ENCODE data around the gene ZBTB20.
A peak's percentile ranks its signal among the peaks of the same experiment; 100 is the strongest.

Gene ZBTB20

DNA sequence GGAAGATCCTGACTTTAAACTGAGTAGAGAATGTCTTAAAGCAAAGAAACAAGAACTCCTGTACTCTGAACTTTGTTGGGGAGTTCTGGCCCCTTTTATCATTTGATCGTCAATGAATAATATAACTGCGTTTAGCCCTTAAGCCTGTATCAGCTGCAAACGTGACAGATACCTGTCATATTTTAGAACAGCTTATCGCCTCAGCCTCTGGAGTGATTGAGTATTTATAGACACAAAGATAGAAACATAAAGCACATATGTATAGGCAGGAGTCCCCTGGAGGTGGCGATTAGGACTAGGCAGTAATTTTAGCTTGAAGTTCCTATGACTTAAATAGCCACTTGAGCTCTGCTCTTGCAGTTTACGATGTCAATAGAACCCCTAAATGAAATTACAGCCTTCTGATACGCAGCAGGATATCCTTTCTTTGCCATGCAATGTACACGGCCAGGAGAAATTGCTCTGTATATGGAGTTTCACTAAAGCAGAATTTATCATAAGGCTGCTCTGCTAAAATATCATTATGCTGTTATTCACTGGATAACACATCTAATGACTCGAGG lies 531.5 kb downstream of the ZBTB20 start:
- no peaks in the 10 kb centered on the region for H3K4me1 ChIP-seq (ENCODE audit: control insufficient read depth, insufficient read depth, low read length, unreplicated experiment)
- H3K27me3 ChIP-seq (ENCODE audit: insufficient read depth, low read length) = no peaks in the 10 kb centered on the region
- H3K79me2 ChIP-seq (ENCODE audit: control insufficient read depth, insufficient read depth, low read length, unreplicated experiment) = peaks cover 46% of the 10 kb centered on the region
- H3K4me3 ChIP-seq (ENCODE audit: low read depth, low read length) = no peak overlapping the region
- no peak overlapping the region for H2AFZ ChIP-seq (ENCODE audit: low read length, unreplicated experiment)
- H3K36me3 ChIP-seq (ENCODE audit: insufficient read depth, low read length) = no peaks in the 10 kb centered on the region; the same call in 1 of the 2 replicates
- H3K27ac ChIP-seq (ENCODE audit: low read depth, low read length) = no peak overlapping the region

- Histone ChIP-seq H3K27me3 (ENCODE audit: insufficient read depth, low read length) (no peaks in the 10 kb centered on the region), H3K4me1 (ENCODE audit: control insufficient read depth, insufficient read depth, low read length, unreplicated experiment) (peaks cover 19% of the 10 kb centered on the region), H2AFZ (ENCODE audit: low read length, unreplicated experiment) (no peak overlapping the region), H3K27ac (ENCODE audit: low read depth, low read length) (no peak overlapping the region), H3K4me3 (ENCODE audit: low read depth, low read length) (no peak overlapping the region), H3K36me3 (ENCODE audit: insufficient read depth, low read length) (no peaks in the 10 kb centered on the region; the same call in 1 of the 2 replicates), H3K79me2 (ENCODE audit: control insufficient read depth, insufficient read depth, low read length, unreplicated experiment) (peaks cover 40% of the 10 kb centered on the region)
These were observed 537.0 kb downstream of the ZBTB20 start for GRCh38 chr3:114609973-114610630.

GRCh38 chr3:114608293-114608692 lies 538.8 kb downstream of the ZBTB20 start:
- Histone ChIP-seq H2AFZ (ENCODE audit: low read length, unreplicated experiment) (no peak overlapping the region), H3K27me3 (ENCODE audit: insufficient read depth, low read length) (no peaks in the 10 kb centered on the region), H3K4me1 (ENCODE audit: control insufficient read depth, insufficient read depth, low read length, unreplicated experiment) (peaks cover 19% of the 10 kb centered on the region), H3K4me3 (ENCODE audit: low read depth, low read length) (no peak overlapping the region), H3K27ac (ENCODE audit: low read depth, low read length) (peak overlapping the region; percentile 79), H3K36me3 (ENCODE audit: insufficient read depth, low read length) (no peaks in the 10 kb centered on the region; the same call in 1 of the 2 replicates), H3K79me2 (ENCODE audit: control insufficient read depth, insufficient read depth, low read length, unreplicated experiment) (peaks cover 33% of the 10 kb centered on the region)

DNA sequence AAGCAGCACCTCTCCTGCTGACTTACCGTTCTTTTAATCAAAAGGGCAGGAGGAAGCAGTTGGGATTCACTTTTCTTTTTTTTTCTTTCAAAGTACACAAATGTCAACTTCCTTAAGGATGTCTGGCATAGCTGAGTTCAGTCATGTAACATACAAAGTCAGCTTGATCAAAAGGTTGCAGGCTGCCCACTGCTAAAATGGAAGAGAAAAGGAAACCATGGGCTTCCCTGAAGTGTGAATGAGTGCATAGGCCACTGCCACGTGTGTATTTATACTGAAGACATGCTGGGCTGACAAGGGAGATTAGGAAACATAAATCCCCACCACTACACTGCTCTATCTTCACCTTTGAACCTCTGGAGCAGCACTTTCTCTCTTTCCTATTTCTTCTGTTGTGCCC lies 540.8 kb downstream of the ZBTB20 start:
- H3K4me1 ChIP-seq (ENCODE audit: control insufficient read depth, insufficient read depth, low read length, unreplicated experiment) = peaks cover 19% of the 10 kb centered on the region

DNA sequence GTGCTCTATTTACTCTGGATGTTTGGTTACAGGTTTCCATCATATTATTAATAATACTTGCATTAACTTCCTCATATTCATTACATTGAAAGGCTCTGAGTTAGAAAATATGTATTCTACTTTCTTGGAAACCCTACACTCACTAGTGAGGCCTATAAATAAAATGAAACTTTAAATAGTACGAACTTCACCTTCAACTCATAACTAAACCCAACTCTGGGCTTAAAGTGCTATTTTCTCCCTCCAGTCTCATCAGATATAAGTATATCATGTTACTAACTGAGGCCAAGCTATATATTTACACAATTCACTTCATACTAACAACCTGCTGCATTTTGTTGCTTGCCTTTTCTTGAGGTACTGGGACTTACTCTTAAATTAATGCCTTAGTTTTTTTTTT lies 546.5 kb downstream of the ZBTB20 start:
- Histone ChIP-seq H2AFZ (ENCODE audit: low read length, unreplicated experiment) (no peak overlapping the region), H3K4me3 (ENCODE audit: low read depth, low read length) (no peak overlapping the region), H3K27ac (ENCODE audit: low read depth, low read length) (no peak overlapping the region), H3K27me3 (ENCODE audit: insufficient read depth, low read length) (no peaks in the 10 kb centered on the region), H3K36me3 (ENCODE audit: insufficient read depth, low read length) (no peaks in the 10 kb centered on the region), H3K79me2 (ENCODE audit: control insufficient read depth, insufficient read depth, low read length, unreplicated experiment) (peaks cover 5% of the 10 kb centered on the region), H3K4me1 (ENCODE audit: control insufficient read depth, insufficient read depth, low read length, unreplicated experiment) (no peaks in the 10 kb centered on the region)

More for the DNA sequence above, 540.8 kb downstream of the ZBTB20 start:
- H3K27me3 ChIP-seq (ENCODE audit: insufficient read depth, low read length) = no peaks in the 10 kb centered on the region
- H3K27ac ChIP-seq (ENCODE audit: low read depth, low read length) = no peak overlapping the region
- H3K79me2 ChIP-seq (ENCODE audit: control insufficient read depth, insufficient read depth, low read length, unreplicated experiment) = peaks cover 27% of the 10 kb centered on the region
- H3K36me3 ChIP-seq (ENCODE audit: insufficient read depth, low read length) = no peaks in the 10 kb centered on the region
- no peak overlapping the region for H3K4me3 ChIP-seq (ENCODE audit: low read depth, low read length)
- no peak overlapping the region for H2AFZ ChIP-seq (ENCODE audit: low read length, unreplicated experiment)

- H3K36me3 ChIP-seq (ENCODE audit: insufficient read depth, low read length) = no peaks in the 10 kb centered on the region
- H3K27ac ChIP-seq (ENCODE audit: low read depth, low read length) = no peak overlapping the region
- H3K4me3 ChIP-seq (ENCODE audit: low read depth, low read length) = no peak overlapping the region
- H2AFZ ChIP-seq (ENCODE audit: low read length, unreplicated experiment) = no peak overlapping the region
- peaks cover 9% of the 10 kb centered on the region for H3K79me2 ChIP-seq (ENCODE audit: control insufficient read depth, insufficient read depth, low read length, unreplicated experiment)
- H3K4me1 ChIP-seq (ENCODE audit: control insufficient read depth, insufficient read depth, low read length, unreplicated experiment) = no peaks in the 10 kb centered on the region
- no peaks in the 10 kb centered on the region for H3K27me3 ChIP-seq (ENCODE audit: insufficient read depth, low read length)
These were observed 549.2 kb downstream of the ZBTB20 start for GRCh38 chr3:114597871-114598270.

DNA sequence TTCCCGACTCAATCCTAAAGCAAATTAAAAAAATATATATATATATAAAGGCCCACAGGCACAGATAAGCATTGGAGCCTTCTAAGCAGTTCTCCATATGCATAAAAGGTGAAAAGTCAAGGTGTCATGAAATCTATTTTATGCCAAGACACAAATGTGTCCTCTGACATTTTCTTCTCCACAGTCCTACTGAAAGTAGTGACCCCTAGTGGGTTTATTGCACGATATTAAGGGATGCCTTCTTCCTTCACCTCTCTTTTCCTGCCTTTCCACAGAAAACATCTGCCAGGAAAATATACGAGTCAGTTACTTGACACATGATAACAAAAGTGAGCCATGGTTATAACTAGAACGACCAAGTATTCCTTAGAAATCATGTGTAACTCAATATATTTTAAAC lies 550.1 kb downstream of the ZBTB20 start:
- Histone ChIP-seq H2AFZ (ENCODE audit: low read length, unreplicated experiment) (no peak overlapping the region), H3K27ac (ENCODE audit: low read depth, low read length) (no peak overlapping the region), H3K4me3 (ENCODE audit: low read depth, low read length) (no peak overlapping the region), H3K36me3 (ENCODE audit: insufficient read depth, low read length) (no peaks in the 10 kb centered on the region), H3K79me2 (ENCODE audit: control insufficient read depth, insufficient read depth, low read length, unreplicated experiment) (peaks cover 9% of the 10 kb centered on the region), H3K4me1 (ENCODE audit: control insufficient read depth, insufficient read depth, low read length, unreplicated experiment) (no peaks in the 10 kb centered on the region), H3K27me3 (ENCODE audit: insufficient read depth, low read length) (no peaks in the 10 kb centered on the region)

DNA sequence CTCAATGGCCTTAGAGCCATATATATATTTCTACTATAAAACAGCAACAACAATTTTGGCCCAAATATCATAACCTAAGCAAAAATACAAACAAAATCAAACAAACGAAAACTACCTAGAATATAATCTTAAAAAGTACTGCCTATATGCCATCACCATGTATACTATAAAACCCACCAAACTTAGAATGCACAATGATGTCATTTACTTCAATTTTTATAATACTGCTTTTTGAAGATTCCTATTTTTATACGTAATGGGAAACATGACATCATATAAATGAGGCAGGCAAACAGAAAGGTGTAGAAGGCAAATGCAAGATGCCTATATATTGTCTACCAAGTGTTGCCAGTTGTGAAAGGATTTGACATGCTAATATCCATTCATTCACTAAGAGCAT lies 550.9 kb downstream of the ZBTB20 start:
- Histone ChIP-seq H3K4me1 (ENCODE audit: control insufficient read depth, insufficient read depth, low read length, unreplicated experiment) (no peaks in the 10 kb centered on the region), H3K4me3 (ENCODE audit: low read depth, low read length) (no peak overlapping the region), H3K27me3 (ENCODE audit: insufficient read depth, low read length) (no peaks in the 10 kb centered on the region), H2AFZ (ENCODE audit: low read length, unreplicated experiment) (no peak overlapping the region), H3K36me3 (ENCODE audit: insufficient read depth, low read length) (no peaks in the 10 kb centered on the region), H3K27ac (ENCODE audit: low read depth, low read length) (no peak overlapping the region), H3K79me2 (ENCODE audit: control insufficient read depth, insufficient read depth, low read length, unreplicated experiment) (peaks cover 9% of the 10 kb centered on the region)

DNA sequence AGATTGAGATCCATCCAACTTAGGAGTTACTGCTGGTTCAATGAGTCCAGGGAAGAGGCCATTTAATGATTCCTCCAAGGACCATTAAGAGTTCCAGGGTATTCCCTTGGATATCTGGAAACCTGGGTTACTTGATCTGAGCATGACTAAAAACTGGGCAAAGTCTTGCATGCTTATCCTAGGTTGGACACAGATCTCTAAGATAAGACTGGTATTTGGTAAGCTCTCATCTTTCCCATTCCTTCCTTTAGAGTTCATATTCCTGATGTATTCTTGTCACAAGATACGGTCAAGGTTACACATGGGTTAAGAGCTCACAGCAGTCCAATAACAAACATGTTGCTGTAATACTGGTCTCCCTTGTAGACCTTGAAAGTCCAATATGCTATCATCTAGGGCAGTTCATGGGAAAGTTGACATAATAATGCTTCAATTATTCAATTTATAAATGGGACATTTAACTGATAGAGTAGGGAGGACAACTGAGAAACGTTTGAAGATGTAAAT lies 551.5 kb downstream of the ZBTB20 start:
- Histone ChIP-seq H3K27me3 (ENCODE audit: insufficient read depth, low read length) (no peaks in the 10 kb centered on the region), H3K4me3 (ENCODE audit: low read depth, low read length) (no peak overlapping the region), H3K79me2 (ENCODE audit: control insufficient read depth, insufficient read depth, low read length, unreplicated experiment) (peaks cover 9% of the 10 kb centered on the region), H3K4me1 (ENCODE audit: control insufficient read depth, insufficient read depth, low read length, unreplicated experiment) (no peaks in the 10 kb centered on the region), H3K36me3 (ENCODE audit: insufficient read depth, low read length) (no peaks in the 10 kb centered on the region), H3K27ac (ENCODE audit: low read depth, low read length) (no peak overlapping the region), H2AFZ (ENCODE audit: low read length, unreplicated experiment) (no peak overlapping the region)

GRCh38 chr3:114590309-114591047 lies 556.6 kb downstream of the ZBTB20 start:
- Histone ChIP-seq H3K27ac (ENCODE audit: low read depth, low read length) (no peak overlapping the region), H3K27me3 (ENCODE audit: insufficient read depth, low read length) (no peaks in the 10 kb centered on the region), H3K4me1 (ENCODE audit: control insufficient read depth, insufficient read depth, low read length, unreplicated experiment) (no peaks in the 10 kb centered on the region), H3K79me2 (ENCODE audit: control insufficient read depth, insufficient read depth, low read length, unreplicated experiment) (peaks cover 5% of the 10 kb centered on the region), H3K36me3 (ENCODE audit: insufficient read depth, low read length) (no peaks in the 10 kb centered on the region), H2AFZ (ENCODE audit: low read length, unreplicated experiment) (no peak overlapping the region), H3K4me3 (ENCODE audit: low read depth, low read length) (no peak overlapping the region)

All from ACC112 (cell line).